Ectodermal cell (in vitro differentiated cells): ENCODE measurements around the gene SERP1.

ENCODE experiments used
- H3K27ac ChIP-seq: 2 replicates; pipeline ENCODE4 v1.7.0; 2013; ENCODE audit warnings: mild to moderate bottlenecking, low read depth, low read length; ENCODE audit not compliant: insufficient read depth, poor library complexity, severe bottlenecking
- H3K27me3 ChIP-seq: 2 replicates; pipeline ENCODE4 v1.7.0; 2013; ENCODE audit warnings: mild to moderate bottlenecking, low read length; ENCODE audit not compliant: insufficient read depth, control insufficient read depth, poor library complexity, severe bottlenecking
- H3K36me3 ChIP-seq: one replicate; pipeline ENCODE4 v1.7.0; 2013; ENCODE audit warnings: low read length; ENCODE audit not compliant: control insufficient read depth, insufficient read depth
- H3K4me1 ChIP-seq: one replicate; pipeline ENCODE4 v1.7.0; 2013; ENCODE audit warnings: low read length; ENCODE audit not compliant: control insufficient read depth, insufficient read depth
- H3K4me3 ChIP-seq: 2 replicates; pipeline ENCODE4 v1.7.0; 2013; ENCODE audit warnings: low read depth, low read length, control low read depth; ENCODE audit not compliant: insufficient read depth
- H3K9me3 ChIP-seq: 2 replicates; pipeline ENCODE4 v1.7.0; 2013; ENCODE audit warnings: mild to moderate bottlenecking, low read length, moderate library complexity; ENCODE audit not compliant: control insufficient read depth
- whole genome bisulfite sequencing, 2 experiments: methylation state at CpG; one replicate each; pipeline ENCODE4 v1.1.7; 2013; ENCODE audit warnings: missing lambda C conversion rate in 2 of 2; 5-methylcytosine and 5-hydroxymethylcytosine counted together

The SERP1 gene

DNA sequence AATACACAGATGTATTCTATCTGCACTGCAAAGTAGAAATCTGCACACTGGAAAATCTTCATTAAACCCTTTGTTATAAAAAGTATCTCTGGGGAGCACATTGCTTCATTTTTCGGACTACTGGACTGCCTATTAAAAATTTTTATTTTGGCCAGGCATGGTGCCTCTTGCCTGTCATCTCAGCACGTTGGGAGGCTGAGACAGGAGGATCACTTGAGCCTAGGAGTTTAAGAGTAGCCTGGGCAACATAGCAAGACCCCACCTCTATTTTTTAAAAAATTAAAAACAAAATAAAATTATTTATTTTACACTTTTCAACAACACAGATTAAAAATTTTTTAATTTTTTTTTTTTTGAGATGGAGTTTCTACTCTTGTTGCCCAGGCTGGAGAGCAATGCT lies 6.0 kb downstream of the SERP1 start:
- H3K9me3 ChIP-seq = no peaks in the 10 kb centered on the region
- 100% methylated on average over 2 of the region's 2 CpGs for WGBS, 2 experiments

DNA sequence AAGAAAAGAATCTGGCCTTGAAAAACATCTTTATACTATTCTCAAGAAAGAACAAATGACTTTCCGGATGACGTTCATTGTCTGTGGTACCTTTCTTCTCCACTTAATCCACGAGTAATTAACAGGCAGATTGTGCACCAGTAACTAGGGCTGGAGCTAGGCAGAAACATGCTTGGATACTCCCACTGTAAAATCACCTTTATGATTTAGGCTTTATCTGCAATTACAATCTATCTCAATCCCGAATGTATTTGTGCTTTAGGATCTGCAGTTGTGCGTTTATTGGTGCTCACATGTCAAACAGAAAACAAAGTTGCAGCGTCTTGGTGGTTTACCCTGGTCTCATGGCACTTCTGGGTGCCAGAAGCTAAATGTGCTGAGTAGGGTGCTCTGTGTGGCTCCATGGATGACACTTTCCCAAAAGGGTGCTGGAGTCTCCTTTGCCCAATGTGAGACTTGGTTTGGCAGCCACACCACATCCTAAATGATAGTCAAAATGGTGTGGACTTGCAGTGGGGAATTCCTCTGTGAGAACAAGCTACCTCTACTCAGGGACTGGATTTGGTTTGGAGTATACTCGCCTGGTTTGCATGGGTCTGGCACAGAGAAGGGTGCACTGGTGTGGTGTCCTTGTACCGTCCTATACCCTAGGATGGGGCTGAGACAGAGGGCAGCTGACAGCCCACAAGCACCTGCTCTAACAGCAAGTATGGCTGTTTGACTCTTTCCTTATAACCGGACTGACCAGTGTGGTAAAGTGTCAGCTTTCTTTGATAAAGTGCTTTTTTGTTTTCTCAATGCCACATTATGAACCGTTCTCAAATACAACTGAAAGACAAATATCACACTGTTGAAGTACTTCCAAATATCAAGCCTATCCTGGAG lies 7.7 kb downstream of the SERP1 start:
- no peak overlapping the region for H3K4me3 ChIP-seq
- 85 to 93% methylated on average over 10 of the region's 10 CpGs for WGBS, 2 experiments

More for the DNA sequence above, 6.0 kb downstream of the SERP1 start:
- Histone ChIP-seq H3K4me1 (peaks cover 6% of the 10 kb centered on the region), H3K27me3 (no peaks in the 10 kb centered on the region), H3K4me3 (no peak overlapping the region), H3K36me3 (peaks cover 4% of the 10 kb centered on the region), H3K27ac (no peak overlapping the region)

DNA sequence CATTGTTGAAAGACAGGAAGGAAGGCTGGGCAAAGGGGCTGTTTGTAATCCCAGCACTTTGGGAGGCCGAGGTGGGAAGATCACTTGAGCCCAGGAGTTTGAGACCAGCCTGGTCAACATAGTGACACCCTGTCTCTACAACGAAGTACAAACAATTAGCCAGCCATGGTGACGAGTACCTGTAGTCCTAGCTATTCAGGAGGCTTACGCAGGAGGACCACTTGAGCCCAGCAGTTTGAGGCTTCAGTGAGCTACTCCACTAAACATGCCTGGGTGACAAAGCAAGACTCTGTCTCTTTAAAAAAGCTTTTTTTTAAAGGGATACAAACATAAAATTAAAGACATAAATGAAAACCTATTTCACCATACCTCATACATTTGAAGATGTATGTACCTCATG lies 11.1 kb downstream of the SERP1 start:
- Histone ChIP-seq H3K9me3 (no peaks in the 10 kb centered on the region), H3K36me3 (no peaks in the 10 kb centered on the region), H3K27ac (no peak overlapping the region), H3K4me3 (no peak overlapping the region), H3K4me1 (no peaks in the 10 kb centered on the region), H3K27me3 (no peaks in the 10 kb centered on the region)
- 59 to 61% methylated on average over 4 of the region's 4 CpGs for whole genome bisulfite sequencing, 2 experiments

More for the DNA sequence above, 7.7 kb downstream of the SERP1 start:
- Histone ChIP-seq H3K36me3 (peaks cover 4% of the 10 kb centered on the region), H3K9me3 (no peaks in the 10 kb centered on the region), H3K4me1 (no peaks in the 10 kb centered on the region), H3K27me3 (no peaks in the 10 kb centered on the region), H3K27ac (no peak overlapping the region)

DNA sequence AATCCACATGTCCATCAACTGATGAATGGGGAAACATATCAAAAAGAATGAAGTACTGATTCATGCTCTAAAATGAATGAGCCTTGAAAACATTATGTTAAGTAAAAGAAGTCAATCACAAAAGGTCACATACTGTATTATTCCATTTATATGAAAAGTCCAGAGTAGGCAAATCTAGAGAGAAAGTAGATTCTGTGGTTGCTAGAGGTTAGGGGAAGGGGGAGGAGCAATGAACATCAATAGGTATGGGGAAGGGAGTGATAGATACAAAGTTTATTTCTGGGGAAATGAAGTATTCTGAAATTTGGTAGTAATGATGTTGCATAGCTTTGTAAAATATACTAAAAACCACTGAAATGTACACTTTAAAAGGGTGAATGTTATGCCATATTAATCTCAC lies 14.5 kb downstream of the SERP1 start:
- H3K4me3 ChIP-seq = no peak overlapping the region
- no peaks in the 10 kb centered on the region for H3K27me3 ChIP-seq
- H3K36me3 ChIP-seq = no peaks in the 10 kb centered on the region
- no peaks in the 10 kb centered on the region for H3K9me3 ChIP-seq
- no peak overlapping the region for H3K27ac ChIP-seq
- no peaks in the 10 kb centered on the region for H3K4me1 ChIP-seq

DNA sequence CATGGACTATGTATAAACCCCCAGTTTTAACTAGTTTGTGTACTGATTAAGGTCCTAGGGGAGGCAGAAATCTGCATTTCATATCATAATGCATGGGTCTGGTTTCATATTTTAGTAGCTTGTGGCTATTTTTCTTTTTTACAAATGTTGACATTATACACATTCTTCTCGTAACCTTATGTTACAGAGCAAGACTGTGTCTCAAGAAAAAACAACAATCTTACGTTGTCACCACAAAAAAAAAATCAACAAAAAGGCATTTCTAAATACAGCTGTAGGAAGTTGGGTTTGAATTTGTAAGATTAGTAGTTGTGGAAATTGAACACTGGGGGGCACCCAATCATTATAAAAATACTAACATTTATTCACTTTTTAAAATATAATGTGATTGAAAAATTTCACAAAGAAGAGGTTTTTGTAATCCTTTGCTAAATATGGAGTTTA lies 17.9 kb downstream of the SERP1 start:
- Histone ChIP-seq H3K4me3 (no peak overlapping the region), H3K36me3 (no peaks in the 10 kb centered on the region), H3K27ac (no peak overlapping the region), H3K9me3 (no peaks in the 10 kb centered on the region), H3K27me3 (no peaks in the 10 kb centered on the region), H3K4me1 (no peaks in the 10 kb centered on the region)
- 83% methylated on average over 2 of the region's 2 CpGs; no CpG with 5 or more reads in 1 of the 2 experiments for WGBS, 2 experiments

DNA sequence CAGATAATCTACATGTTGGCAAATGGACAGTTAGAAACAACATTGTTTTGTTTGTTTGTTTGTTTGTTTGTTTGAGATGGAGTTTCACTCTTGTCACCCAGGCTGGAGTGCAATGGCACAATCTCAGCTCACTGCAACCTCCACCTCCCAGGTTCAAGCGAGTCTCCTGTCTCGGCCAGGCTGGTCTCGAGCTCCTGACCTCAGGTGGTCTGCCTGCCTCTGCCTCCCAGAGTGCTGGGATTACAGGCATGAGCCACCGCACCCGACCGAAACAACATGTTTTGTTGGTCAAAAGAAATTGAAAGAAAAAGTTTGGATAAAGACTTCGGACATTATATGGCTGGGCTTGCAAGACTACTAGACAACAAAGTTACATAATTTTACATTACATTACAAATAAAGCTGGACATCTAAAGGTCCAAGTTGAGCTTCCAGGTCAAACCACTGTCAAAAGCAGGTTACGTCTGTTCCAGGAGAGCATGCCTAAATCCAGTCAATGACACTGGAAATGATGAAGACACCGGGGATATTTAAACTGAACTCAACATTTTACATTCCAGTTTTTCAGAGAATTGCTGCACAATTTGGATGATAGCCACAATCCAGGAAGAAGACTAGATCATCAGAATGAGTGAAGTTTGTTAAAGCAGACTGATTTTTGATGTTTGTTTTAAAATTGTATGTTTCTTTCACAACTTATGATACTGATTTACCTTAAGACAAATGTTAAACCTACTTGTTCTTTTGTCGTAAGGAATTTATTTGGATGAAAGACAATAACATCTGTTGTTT lies 18.6 kb downstream of the SERP1 start:
- Histone ChIP-seq H3K36me3 (no peaks in the 10 kb centered on the region), H3K4me1 (no peaks in the 10 kb centered on the region), H3K9me3 (no peaks in the 10 kb centered on the region), H3K27ac (no peak overlapping the region), H3K27me3 (no peaks in the 10 kb centered on the region), H3K4me3 (no peak overlapping the region)
- 70 to 77% methylated on average over 9 to 10 of the region's 10 CpGs for WGBS, 2 experiments

DNA sequence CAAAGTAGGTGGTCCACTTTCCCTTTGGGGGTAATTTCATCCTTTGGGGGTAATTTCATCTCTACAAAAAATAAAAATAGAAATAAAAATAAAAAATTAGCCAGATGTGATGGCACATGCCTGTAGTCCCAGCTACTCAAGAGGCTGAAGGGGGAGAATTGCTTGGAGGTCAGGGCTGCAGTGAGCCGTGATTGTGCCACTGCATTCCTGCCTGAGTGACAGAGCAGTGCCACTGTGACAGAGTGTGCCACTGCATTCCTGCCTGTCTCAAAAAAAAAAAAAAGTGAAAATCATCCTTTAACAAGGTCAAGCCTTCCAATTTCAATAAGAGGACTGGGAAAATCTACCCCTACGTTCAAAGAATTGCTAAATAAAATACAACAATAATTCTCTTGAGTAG lies 22.8 kb downstream of the SERP1 start:
- no peaks in the 10 kb centered on the region for H3K27me3 ChIP-seq
- H3K9me3 ChIP-seq = no peaks in the 10 kb centered on the region
- no peak overlapping the region for H3K4me3 ChIP-seq
- H3K27ac ChIP-seq = no peak overlapping the region
- no peaks in the 10 kb centered on the region for H3K36me3 ChIP-seq
- no peaks in the 10 kb centered on the region for H3K4me1 ChIP-seq
- 85 to 88% methylated on average over 2 of the region's 2 CpGs for WGBS, 2 experiments

DNA sequence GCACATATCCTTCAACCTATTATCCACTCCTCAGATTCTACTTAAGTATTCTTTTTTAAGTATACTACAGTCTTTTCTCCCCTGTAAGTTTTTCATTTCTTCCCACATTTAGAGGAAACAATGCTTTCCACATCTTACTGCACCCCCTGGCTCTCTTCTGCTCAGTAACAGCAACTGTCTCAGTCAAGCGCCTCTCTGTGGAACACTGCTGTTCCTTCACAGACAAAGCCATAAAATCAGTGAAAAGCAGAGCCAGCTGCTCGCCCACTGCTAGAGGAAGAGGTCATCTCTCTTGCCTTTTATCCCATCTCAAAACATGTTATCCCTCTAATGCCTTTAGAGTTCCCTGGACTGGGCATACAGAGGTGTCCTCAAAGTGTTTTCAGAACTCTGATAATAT lies 24.8 kb downstream of the SERP1 start:
- Histone ChIP-seq H3K36me3 (no peaks in the 10 kb centered on the region), H3K27ac (no peak overlapping the region), H3K27me3 (no peaks in the 10 kb centered on the region), H3K9me3 (no peaks in the 10 kb centered on the region), H3K4me3 (no peak overlapping the region), H3K4me1 (no peaks in the 10 kb centered on the region)
- 55 to 67% methylated on average over 2 of the region's 2 CpGs for WGBS, 2 experiments

DNA sequence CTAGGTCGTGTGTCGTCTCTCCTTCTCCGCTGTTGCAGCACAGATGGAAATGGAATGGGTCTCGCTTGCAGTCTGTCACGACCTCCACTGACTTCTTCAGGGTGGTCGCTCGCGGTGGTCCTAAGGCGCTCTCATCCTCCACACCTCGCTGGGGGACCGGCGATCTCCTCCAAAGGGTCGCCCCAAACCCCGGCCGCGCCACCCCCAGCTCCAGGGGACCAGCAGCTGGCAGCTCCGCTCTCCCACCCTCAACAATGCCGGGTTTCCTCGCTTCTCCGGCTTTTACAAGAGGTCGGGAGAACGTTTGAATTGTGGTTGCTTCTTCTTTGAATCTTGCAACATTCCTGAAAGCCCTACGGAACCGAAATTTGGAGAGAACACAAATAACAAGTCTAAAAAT lies 25.9 kb downstream of the SERP1 start:
- no peaks in the 10 kb centered on the region for H3K9me3 ChIP-seq
- WGBS, 2 experiments = 93 to 94% methylated on average over 24 of the region's 24 CpGs
- H3K27me3 ChIP-seq = no peaks in the 10 kb centered on the region
- no peak overlapping the region for H3K27ac ChIP-seq
- H3K36me3 ChIP-seq = no peaks in the 10 kb centered on the region
- H3K4me1 ChIP-seq = no peaks in the 10 kb centered on the region
- no peak overlapping the region for H3K4me3 ChIP-seq

DNA sequence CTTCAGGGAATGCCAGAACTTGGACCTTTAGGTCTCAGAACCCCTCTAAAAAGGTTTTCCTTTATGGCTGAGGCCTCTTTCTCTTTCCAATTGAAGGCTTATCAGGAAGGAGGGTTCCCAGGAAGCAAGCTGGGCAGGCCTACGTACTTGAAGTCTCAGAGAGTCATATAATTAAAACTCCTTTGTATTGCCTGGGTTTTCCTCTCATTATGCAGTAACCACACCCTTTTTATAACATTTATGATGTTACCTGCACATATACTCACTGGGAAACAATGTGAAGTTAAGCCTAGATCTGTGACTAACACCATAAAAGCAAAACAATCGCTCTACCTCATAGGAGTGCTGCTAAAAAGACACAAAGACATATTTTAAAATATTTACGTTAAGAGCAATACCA lies 27.3 kb downstream of the SERP1 start:
- H3K36me3 ChIP-seq = no peaks in the 10 kb centered on the region
- H3K9me3 ChIP-seq = no peaks in the 10 kb centered on the region
- WGBS, 2 experiments = 82 to 94% methylated on average over 3 of the region's 3 CpGs
- no peaks in the 10 kb centered on the region for H3K27me3 ChIP-seq
- H3K27ac ChIP-seq = no peak overlapping the region
- H3K4me1 ChIP-seq = no peaks in the 10 kb centered on the region
- H3K4me3 ChIP-seq = no peak overlapping the region
